IMR-90 (cell line): Measurements from ENCODE around the gene CAMTA1. TPM values are rescaled to one million over a fixed set of nuclear protein-coding genes. Genes with fewer than 3 reads are reported as not detected.

ENCODE experiments used
- ATAC-seq: fragments of 200-7000 bp; cut with Tn5 transposase; 2 replicates; pipeline ENCODE4 v1.9.1; 2020; ENCODE audit warnings: low read depth, mild to moderate bottlenecking, moderate library complexity
- BruUV-seq: library from RNA; stranded (reverse); fragments of 400-500 nt; replicated peaks from 2 replicates; lab custom pipeline; 2021; lab: Mats Ljungman, UMichigan
- CTCF ChIA-PET: fragments of 300-600 bp; formaldehyde crosslinking; extraction: SDS; loops from one replicate; lab custom pipeline; 2021; ENCODE audit warnings: antibody characterized with exemption; lab: Yijun Ruan, JAX
- POLR2A ChIA-PET: fragments of 300-600 bp; sonication (Branson Sonifier 250); formaldehyde crosslinking; loops from one replicate; lab custom pipeline; 2022; ENCODE audit warnings: antibody characterized with exemption; ENCODE audit not compliant: unreplicated experiment; lab: Charles Lee
- DNase-seq: peaks from one replicate; pipeline ENCODE4 v3.0.0; 2013
- H2AFZ ChIP-seq: replicated peaks from 2 replicates; pipeline ENCODE3; 2013; ENCODE audit warnings: low read length, mild to moderate bottlenecking; ENCODE audit not compliant: poor library complexity
- H2AK5ac ChIP-seq: 2 replicates; pipeline ENCODE4 v1.6.1; 2013; ENCODE audit warnings: low read depth, low read length, inconsistent platforms
- H2AK9ac ChIP-seq: replicated peaks from 2 replicates; pipeline ENCODE3; 2013; ENCODE audit warnings: mild to moderate bottlenecking, low read depth, low read length, moderate library complexity; ENCODE audit not compliant: poor library complexity
- H2BK120ac ChIP-seq: 2 replicates; pipeline ENCODE4 v1.6.1; 2013; ENCODE audit warnings: low read depth, low read length, inconsistent platforms
- H2BK15ac ChIP-seq: 3 replicates; pipeline ENCODE4 v1.6.1; 2013; ENCODE audit warnings: low read depth, low read length, inconsistent platforms
- H2BK20ac ChIP-seq: 2 replicates; pipeline ENCODE4 v1.6.1; 2013; ENCODE audit warnings: low read depth, mild to moderate bottlenecking, inconsistent platforms, low read length, moderate library complexity
- H2BK5ac ChIP-seq: 2 replicates; pipeline ENCODE4 v1.6.1; 2013; ENCODE audit warnings: mild to moderate bottlenecking, low read depth, low read length, inconsistent platforms; ENCODE audit not compliant: poor library complexity, severe bottlenecking
- H3K14ac ChIP-seq: replicated peaks from 2 replicates; pipeline ENCODE4 v1.6.1; 2013; ENCODE audit warnings: low read depth, low read length, inconsistent platforms
- H3K18ac ChIP-seq: 2 replicates; pipeline ENCODE4 v1.6.1; 2013; ENCODE audit warnings: low read depth, low read length, control low read depth
- H3K23ac ChIP-seq: 2 replicates; pipeline ENCODE4 v1.6.1; 2013; ENCODE audit warnings: low read depth, low read length, inconsistent platforms
- H3K27ac ChIP-seq: 2 replicates; pipeline ENCODE4 v1.5.1; 2013; ENCODE audit warnings: mild to moderate bottlenecking, control low read depth, low read length; ENCODE audit not compliant: insufficient read depth
- H3K27me3 ChIP-seq: 2 replicates; pipeline ENCODE4 v1.6.1; 2013; ENCODE audit warnings: low read length; ENCODE audit not compliant: control insufficient read depth, insufficient read depth
- H3K36me3 ChIP-seq: 2 replicates; pipeline ENCODE4 v1.6.1; 2013; ENCODE audit warnings: low read length, mixed read lengths; ENCODE audit not compliant: control insufficient read depth, insufficient read depth
- H3K4ac ChIP-seq: 2 replicates; pipeline ENCODE4 v1.6.1; 2013; ENCODE audit warnings: low read depth, low read length, inconsistent platforms
- H3K4me1 ChIP-seq: 2 replicates; pipeline ENCODE4 v1.6.1; 2013; ENCODE audit warnings: low read length, mixed read lengths; ENCODE audit not compliant: control insufficient read depth, insufficient read depth
- H3K4me2 ChIP-seq: 2 replicates; pipeline ENCODE4 v1.6.1; 2013; ENCODE audit warnings: low read depth, mild to moderate bottlenecking, control low read depth, low read length, moderate library complexity
- H3K4me3 ChIP-seq: 2 replicates; pipeline ENCODE4 v1.5.1; 2013; ENCODE audit warnings: low read depth, mild to moderate bottlenecking, control low read depth, low read length, moderate library complexity; ENCODE audit not compliant: insufficient read depth
- H3K56ac ChIP-seq: 2 replicates; pipeline ENCODE4 v1.6.1; 2013; ENCODE audit warnings: low read length, inconsistent platforms; ENCODE audit not compliant: insufficient read depth; ENCODE audit errors: extremely low read depth
- H3K79me1 ChIP-seq, 2 experiments: 2 replicates each; pipeline ENCODE4 v1.6.1; 2013; ENCODE audit warnings: low read length in 2 of 2, inconsistent platforms in 1 of 2, low read depth in 1 of 2
- H3K9ac ChIP-seq: 2 replicates; pipeline ENCODE4 v1.6.1; 2013; ENCODE audit warnings: low read depth, low read length, control low read depth
- H3K9me1 ChIP-seq: 2 replicates; pipeline ENCODE4 v1.6.1; 2013; ENCODE audit warnings: low read length, inconsistent platforms; ENCODE audit not compliant: insufficient read depth
- H3K9me3 ChIP-seq: 2 replicates; pipeline ENCODE4 v1.6.1; 2013; ENCODE audit warnings: low read length; ENCODE audit not compliant: control insufficient read depth, insufficient read depth
- H4K20me1 ChIP-seq: 2 replicates; pipeline ENCODE4 v1.6.1; 2013; ENCODE audit warnings: low read length, inconsistent platforms; ENCODE audit not compliant: insufficient read depth
- H4K5ac ChIP-seq: 2 replicates; pipeline ENCODE4 v1.6.1; 2013; ENCODE audit warnings: mild to moderate bottlenecking, low read depth, low read length, control low read depth
- H4K8ac ChIP-seq, 2 experiments: 2 replicates each; pipeline ENCODE4 v1.6.1; 2013; ENCODE audit warnings: low read depth in 2 of 2, low read length in 2 of 2, control low read depth in 1 of 2, inconsistent platforms in 1 of 2
- H4K91ac ChIP-seq: 2 replicates; pipeline ENCODE4 v1.6.1; 2013; ENCODE audit warnings: low read depth, low read length, inconsistent platforms; ENCODE audit not compliant: insufficient read depth
- ELK1 ChIP-seq: fragments of 150-350 bp; IDR thresholded peaks from 2 replicates; pipeline ENCODE4 v1.6.1; 2016; ENCODE audit warnings: low read depth, mild to moderate bottlenecking, low read length, moderate library complexity, borderline replicate concordance
- MAZ ChIP-seq: IDR thresholded peaks from 2 replicates; pipeline ENCODE4 v1.6.1; 2012; ENCODE audit warnings: low read depth, mild to moderate bottlenecking, low read length, improper control_type of control experiment, moderate library complexity, borderline replicate concordance
- WGBS, 2 experiments: methylation state at CpG; one replicate each; pipeline versions ENCODE4 v1.1.5 to v1.1.7; 2013; ENCODE audit warnings: missing lambda C conversion rate in 2 of 2; ENCODE audit not compliant: insufficient read length in 1 of 2; ENCODE audit errors: extremely low coverage in 2 of 2; 5-methylcytosine and 5-hydroxymethylcytosine counted together
- dilution Hi-C: fragments of 300-500 bp; cut with HindIII; formaldehyde crosslinking; loops from one replicate; pipeline ENCODE4 v1.14.3; 2018; ENCODE audit warnings: low sequenced_read_pairs; ENCODE audit not compliant: unreplicated experiment
- in situ Hi-C: fragments of 300-500 bp; cut with MboI; formaldehyde crosslinking; loops from 3 replicates; pipeline ENCODE4 v1.14.3; 2019; ENCODE audit warnings: low sequenced_read_pairs, inconsistent platforms, mixed read lengths
- intact Hi-C: fragments of 100-400 bp; cut with micrococcal nuclease; formaldehyde crosslinking; loops from 2 replicates; pipeline ENCODE4 v1.10.0; 2022
- polyA plus RNA-seq, 3 experiments: library from polyadenylated mRNA; depleted of rRNA; stranded (reverse); fragments of >200 nt; gene quantifications; 2 replicates each; pipeline ENCODE4 v1.2.3, GENCODE V29; 2012; ENCODE audit warnings: low replicate concordance in 1 of 3
- total RNA-seq: library from RNA; depleted of rRNA; stranded (reverse); fragments of >200 nt; gene quantifications from 2 replicates; pipeline ENCODE4 v1.2.3, GENCODE V29; 2012

The CAMTA1 gene
- total and polyA plus RNA-seq, 2 of the 4 experiments (the other 2 are of a cell fraction), result 35.5 to 74.3 TPM

GRCh38 chr1:7010534-7011200 is 225.4 kb downstream of the CAMTA1 start:
- Histone ChIP-seq H2AFZ (no peak overlapping the region), H2AK5ac (no peak overlapping the region), H3K27ac (no peak overlapping the region), H3K14ac (no peak overlapping the region), H3K4me1 (no peaks in the 10 kb centered on the region), H3K18ac (no peak overlapping the region), H3K56ac (no peak overlapping the region), H3K4me3 (no peak overlapping the region), H4K8ac (no peak overlapping the region), H3K23ac (no peak overlapping the region), H3K4ac (no peak overlapping the region), H3K27me3 (peaks cover 25% of the 10 kb centered on the region), H2BK15ac (no peak overlapping the region), H3K9me3 (no peaks in the 10 kb centered on the region), H2BK5ac (no peak overlapping the region), H3K9me1 (no peaks in the 10 kb centered on the region), H2BK20ac (no peak overlapping the region), H4K91ac (no peak overlapping the region), H2AK9ac (no peak overlapping the region), H3K9ac (no peak overlapping the region), H3K79me1 (no peaks in the 10 kb centered on the region), H4K20me1 (no peaks in the 10 kb centered on the region), H3K36me3 (no peaks in the 10 kb centered on the region), H2BK120ac (no peak overlapping the region), H3K4me2 (no peak overlapping the region), H4K5ac (no peak overlapping the region)
- dilution Hi-C loops, result no loop called here
- CTCF ChIA-PET, result no interaction called here
- ATAC-seq, result no peak
- in situ Hi-C loops, result no loop called here
- WGBS, 2 experiments, result no CpG with 5 or more reads among the region's 13 CpGs
- intact Hi-C loops, result no loop called here
- no peak for DNase-seq
- BruUV-seq, result no TSS peak
- POLR2A ChIA-PET, result no interaction called here
- TF ChIP-seq MAZ, result no peak
- no peak for TF ChIP-seq ELK1
